Stomach smooth muscle (tissue), 2 donors: ENCODE measurements around the gene ELN.

Experiments used
- H3K27ac ChIP-seq: one replicate; pipeline ENCODE4 v1.7.0; 2013; ENCODE audit warnings: mild to moderate bottlenecking, low read length, inconsistent platforms
- H3K27me3 ChIP-seq, 2 donors: one replicate each; pipeline ENCODE4 v1.7.0; 2013; ENCODE audit warnings: low read length in 2 of 2; ENCODE audit not compliant: insufficient read depth in 2 of 2, control insufficient read depth in 1 of 2
- H3K36me3 ChIP-seq, 2 donors: one replicate each; pipeline ENCODE4 v1.7.0; 2013; ENCODE audit warnings: low read length in 2 of 2; ENCODE audit not compliant: control insufficient read depth in 2 of 2, insufficient read depth in 2 of 2
- H3K4me1 ChIP-seq: one replicate; pipeline ENCODE4 v1.7.0; 2013; ENCODE audit warnings: low read length; ENCODE audit not compliant: control insufficient read depth, insufficient read depth
- H3K4me3 ChIP-seq, 2 donors: one replicate each; pipeline ENCODE4 v1.7.0; 2013; ENCODE audit warnings: low read length in 2 of 2
- H3K9ac ChIP-seq, 2 donors: one replicate each; pipeline ENCODE4 v1.7.0; 2013; ENCODE audit warnings: low read length in 2 of 2, mild to moderate bottlenecking in 1 of 2
- H3K9me3 ChIP-seq, 2 donors: one replicate each; pipeline ENCODE4 v1.7.0; 2013; ENCODE audit warnings: low read length in 2 of 2; ENCODE audit not compliant: control insufficient read depth in 2 of 2
- donor health status: healthy.
- donor health status: Pancreatic carcinoma.

Gene ELN

GRCh38 chr7:74053589-74054186 is 25.7 kb downstream of the ELN start:
- peaks cover 38 to 45% of the 10 kb centered on the region in 2 donors for H3K36me3 ChIP-seq
- H3K4me1 ChIP-seq: no peaks in the 10 kb centered on the region
- H3K27me3 ChIP-seq: no peaks in the 10 kb centered on the region
- H3K9me3 ChIP-seq: no peaks in the 10 kb centered on the region
- H3K9ac ChIP-seq: no peak overlapping the region
- H3K27ac ChIP-seq: no peak overlapping the region
- H3K4me3 ChIP-seq: no peak overlapping the region

- peaks cover 18 to 28% of the 10 kb centered on the region in 2 donors for H3K36me3 ChIP-seq
- H3K27me3 ChIP-seq: no peaks in the 10 kb centered on the region
- no peaks in the 10 kb centered on the region for H3K9me3 ChIP-seq
- peaks cover 18% of the 10 kb centered on the region for H3K4me1 ChIP-seq
- no peak overlapping the region for H3K27ac ChIP-seq
- H3K4me3 ChIP-seq: no peak overlapping the region
- no peak overlapping the region for H3K9ac ChIP-seq
Observed at GRCh38 chr7:74056096-74056915, 28.3 kb downstream of the ELN start.

- Histone ChIP-seq H3K36me3 (peaks cover 10 to 24% of the 10 kb centered on the region in 2 donors), H3K27me3 (no peaks in the 10 kb centered on the region), H3K9ac (no peak overlapping the region), H3K27ac (no peak overlapping the region), H3K9me3 (no peaks in the 10 kb centered on the region), H3K4me3 (no peak overlapping the region), H3K4me1 (peaks cover 29% of the 10 kb centered on the region)
Observed at GRCh38 chr7:74057216-74057925, 29.4 kb downstream of the ELN start.

- Histone ChIP-seq H3K4me3 (no peak overlapping the region), H3K9me3 (no peaks in the 10 kb centered on the region), H3K27me3 (no peaks in the 10 kb centered on the region), H3K9ac (no peak overlapping the region), H3K4me1 (peaks cover 33% of the 10 kb centered on the region), H3K27ac (no peak overlapping the region), H3K36me3 (peaks cover 8 to 21% of the 10 kb centered on the region in 2 donors)
Observed at GRCh38 chr7:74057987-74058386, 30.0 kb downstream of the ELN start.

GRCh38 chr7:74058486-74058885 is 30.5 kb downstream of the ELN start:
- peaks cover 33% of the 10 kb centered on the region for H3K4me1 ChIP-seq
- H3K27me3 ChIP-seq: no peaks in the 10 kb centered on the region
- no peaks in the 10 kb centered on the region for H3K9me3 ChIP-seq
- peaks cover 5 to 18% of the 10 kb centered on the region in 2 donors for H3K36me3 ChIP-seq
- H3K9ac ChIP-seq: no peak overlapping the region
- no peak overlapping the region for H3K27ac ChIP-seq
- no peak overlapping the region for H3K4me3 ChIP-seq

- Histone ChIP-seq H3K4me1 (peaks cover 33% of the 10 kb centered on the region), H3K9me3 (no peaks in the 10 kb centered on the region), H3K36me3 (peaks cover 0 to 17% of the 10 kb centered on the region in 2 donors), H3K4me3 (no peak overlapping the region), H3K27me3 (no peaks in the 10 kb centered on the region), H3K27ac (no peak overlapping the region), H3K9ac (no peak overlapping the region)
Observed at GRCh38 chr7:74059037-74059436, 31.1 kb downstream of the ELN start.

- H3K9me3 ChIP-seq: no peaks in the 10 kb centered on the region
- H3K4me3 ChIP-seq: no peak overlapping the region
- peaks cover 0 to 14% of the 10 kb centered on the region in 2 donors for H3K36me3 ChIP-seq
- no peaks in the 10 kb centered on the region for H3K27me3 ChIP-seq
- H3K27ac ChIP-seq: peak overlapping the region; percentile 94
- no peak overlapping the region for H3K9ac ChIP-seq
- peaks cover 33% of the 10 kb centered on the region for H3K4me1 ChIP-seq
Observed at GRCh38 chr7:74059681-74060588, 32.0 kb downstream of the ELN start.

GRCh38 chr7:74061840-74062539 is 34.0 kb downstream of the ELN start:
- Histone ChIP-seq H3K4me3 (peak overlapping the region in 1 of 2 donors; percentile 66), H3K27me3 (no peaks in the 10 kb centered on the region), H3K9me3 (no peaks in the 10 kb centered on the region), H3K36me3 (peaks cover 0 to 13% of the 10 kb centered on the region in 2 donors), H3K27ac (peak overlapping the region; percentile 94), H3K9ac (peak overlapping the region; percentile 37 to 82), H3K4me1 (peaks cover 33% of the 10 kb centered on the region)

GRCh38 chr7:74063223-74063641 is 35.3 kb downstream of the ELN start:
- no peaks in the 10 kb centered on the region for H3K27me3 ChIP-seq
- H3K27ac ChIP-seq: no peak overlapping the region
- H3K9ac ChIP-seq: no peak overlapping the region
- H3K9me3 ChIP-seq: no peaks in the 10 kb centered on the region
- peaks cover 0 to 13% of the 10 kb centered on the region in 2 donors for H3K36me3 ChIP-seq
- H3K4me3 ChIP-seq: no peak overlapping the region
- H3K4me1 ChIP-seq: peaks cover 38% of the 10 kb centered on the region
